A673 (cell line): ENCODE measurements around the gene CKMT2.

Experiments used
- CTCF ChIP-seq: fragments of 300-800, 200-600 bp; sonication (generic); conservative IDR thresholded peaks from 2 replicates; pipeline ENCODE4 v1.5.1; 2017; ENCODE audit warnings: low read depth, mild to moderate bottlenecking, antibody characterized with exemption, low read length, moderate library complexity, mixed read lengths
- EZH2 ChIP-seq: fragments of 200-600 bp; sonication (generic); IDR thresholded peaks from 2 replicates; pipeline ENCODE4 v1.6.1; 2017; ENCODE audit warnings: borderline replicate concordance, low read depth, mild to moderate bottlenecking, mixed read lengths, antibody characterized with exemption, low read length; ENCODE audit not compliant: poor library complexity, severe bottlenecking

GRCh38 chr5:81269751-81270393, 36.8 kb downstream of the CKMT2 start:
- TF ChIP-seq CTCF, result no peak
- no peak for TF ChIP-seq EZH2
